ENCODE results near the gene RNF223.
"Not testable (repeated sequence)": the region's sequence is repeated elsewhere in the genome, so short reads cannot be mapped to it uniquely, and the experiment has no call there.

GRCh38 chr1:1096136-1096535 is 22.0 kb upstream of the RNF223 start:
- not testable (repeated sequence) for TF ChIP-seq CTCF (IDR thresholded peaks at IDR 0.05); EP300 (IDR thresholded peaks at IDR 0.05; ENCODE audit: low read depth); POLR2A (IDR thresholded peaks at IDR 0.05); POLR2AphosphoS5 (IDR thresholded peaks at IDR 0.05)
